Hematopoietic multipotent progenitor cell treated with erythropoietin and hydrocortisone succinate and interleukin-3 and kit ligand, for 17 days (in vitro differentiated cells): ENCODE measurements around the gene PRICKLE1.

Experiments
- DNase-seq: peaks from one replicate; pipeline ENCODE4 v3.0.0-alpha.2; 2015; ENCODE audit warnings: low spot score

The PRICKLE1 gene

GRCh38 chr12:42589465-42590329 lies at the start of gene PRICKLE1:
Gene PRICKLE1 (minus strand): TSS chr12:42589746. CDS start chr12:42472516, 117,230 bp downstream.
- DNase-seq = no peak

DNA sequence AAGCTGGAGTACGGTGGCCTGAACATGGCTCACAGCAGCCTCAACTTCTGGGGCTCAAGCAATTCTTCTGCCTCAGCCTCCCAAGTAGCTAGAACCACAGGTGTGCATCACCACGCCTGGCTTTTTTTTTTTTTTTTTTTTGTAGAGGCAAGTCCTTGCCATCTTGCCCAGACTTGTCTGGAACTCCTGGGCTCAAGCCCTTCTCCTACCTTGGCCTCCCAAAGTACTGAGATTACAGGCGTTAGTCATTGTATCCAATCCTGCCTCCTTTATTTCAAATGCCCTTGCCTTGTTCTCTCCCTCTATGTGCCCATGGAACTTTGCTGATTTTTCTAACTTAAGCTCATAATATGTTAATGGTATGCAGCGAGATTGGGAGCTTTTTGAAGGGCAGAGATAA lies 49.2 kb upstream of the PRICKLE1 start:
- no peak for DNase-seq

DNA sequence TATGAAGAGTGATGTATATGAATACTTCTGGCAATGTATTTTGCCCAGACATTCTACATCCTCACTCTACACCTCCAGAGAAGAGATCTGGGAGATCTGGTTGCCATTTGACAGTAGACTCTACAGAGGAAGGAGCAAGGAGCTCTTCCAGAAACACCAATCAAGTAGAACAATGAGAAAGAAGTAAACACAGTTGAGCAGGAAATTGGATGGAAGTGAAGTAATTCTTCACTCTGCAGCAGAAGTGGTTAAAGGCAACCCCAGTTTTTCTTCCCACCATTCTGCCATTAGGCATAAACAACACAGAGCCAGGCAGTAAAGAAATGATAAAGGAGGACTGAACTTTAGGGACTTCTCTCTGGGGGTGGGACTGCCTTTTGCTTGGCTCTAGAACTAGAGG lies 48.5 kb upstream of the PRICKLE1 start:
- DNase-seq = no peak

GRCh38 chr12:42636993-42637392 lies 47.4 kb upstream of the PRICKLE1 start:
- DNase-seq = no peak

DNA sequence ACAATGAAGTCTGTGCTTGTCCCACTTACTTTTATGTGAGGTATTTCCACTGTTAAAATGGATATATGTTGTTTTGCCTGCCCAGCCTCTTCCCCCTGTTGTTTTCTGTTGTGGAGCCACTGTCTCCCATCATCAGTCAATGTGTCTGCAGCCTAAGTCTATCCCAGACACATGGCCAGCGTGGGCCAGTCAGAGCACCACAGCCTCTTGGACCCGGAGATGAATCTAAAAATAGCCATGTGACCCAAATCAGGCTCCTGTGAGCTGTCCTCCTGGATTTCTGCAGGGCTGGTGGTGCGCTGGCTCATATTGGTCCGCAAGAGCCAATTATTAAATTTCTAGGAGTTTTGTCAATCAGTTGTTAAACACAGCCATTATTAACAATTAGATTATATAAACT lies 44.0 kb upstream of the PRICKLE1 start:
- no peak for DNase-seq

DNA sequence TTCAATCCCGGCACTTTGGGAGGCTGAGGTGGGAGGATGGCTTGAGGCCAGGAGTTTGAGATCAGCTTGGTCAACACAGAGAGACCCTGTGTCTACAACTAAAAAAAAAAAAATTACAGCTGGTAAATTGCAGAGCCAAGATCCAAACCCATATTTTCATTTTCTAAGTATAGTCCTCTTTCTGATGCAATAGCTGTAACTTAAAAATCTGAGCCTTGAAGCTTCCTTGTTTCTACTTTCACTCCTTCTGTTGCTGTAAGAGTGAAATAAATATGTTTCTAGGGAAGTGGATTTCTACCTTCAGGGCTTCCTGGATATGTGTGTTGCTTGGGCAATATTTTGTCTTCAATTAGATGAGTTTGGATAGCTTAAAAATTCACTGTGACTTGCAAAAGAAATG lies 42.0 kb upstream of the PRICKLE1 start:
- DNase-seq = no peak

DNA sequence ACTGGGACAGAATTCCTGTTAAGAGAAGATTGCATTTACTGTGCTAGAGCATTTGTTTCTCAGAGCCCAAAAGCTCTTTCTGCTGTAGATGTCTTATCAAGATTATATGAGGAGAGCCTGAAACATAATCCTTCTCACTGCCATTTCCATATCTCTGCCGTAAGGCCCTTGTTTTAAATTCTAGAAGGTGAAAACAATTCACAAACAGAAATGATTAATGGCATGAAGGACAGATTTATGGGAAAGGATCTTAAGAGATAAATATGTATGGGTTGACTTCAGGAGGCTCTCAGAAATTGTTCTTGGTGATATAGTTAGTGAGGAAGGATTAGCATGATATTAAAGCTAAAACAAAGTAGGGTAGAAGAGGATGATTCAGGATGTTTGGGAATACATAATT lies 40.8 kb upstream of the PRICKLE1 start:
- no peak for DNase-seq

DNA sequence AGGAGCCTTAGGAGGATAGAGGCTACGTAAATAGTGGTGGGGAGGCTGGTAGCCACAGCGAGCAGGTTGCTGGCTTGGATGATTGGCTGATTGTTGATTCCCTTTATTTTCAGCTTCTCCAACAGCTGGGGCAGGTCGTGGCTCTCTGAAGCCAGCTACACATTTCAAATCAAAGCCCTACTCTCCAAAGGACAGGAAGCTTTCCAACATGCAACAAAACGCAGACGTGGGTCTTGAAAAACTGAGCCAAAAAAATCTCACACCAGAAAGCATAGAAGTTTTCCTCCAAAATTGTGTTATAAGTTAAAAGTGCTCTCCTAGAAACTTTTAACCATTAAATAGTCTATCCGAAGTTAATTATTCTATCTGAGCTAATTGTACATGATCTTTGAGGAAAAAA lies 37.6 kb upstream of the PRICKLE1 start:
- DNase-seq = no peak

- no peak for DNase-seq
These were observed 36.1 kb upstream of the PRICKLE1 start for GRCh38 chr12:42625611-42626010.

- no peak for DNase-seq
These were observed 28.1 kb upstream of the PRICKLE1 start for GRCh38 chr12:42617622-42618021.

DNA sequence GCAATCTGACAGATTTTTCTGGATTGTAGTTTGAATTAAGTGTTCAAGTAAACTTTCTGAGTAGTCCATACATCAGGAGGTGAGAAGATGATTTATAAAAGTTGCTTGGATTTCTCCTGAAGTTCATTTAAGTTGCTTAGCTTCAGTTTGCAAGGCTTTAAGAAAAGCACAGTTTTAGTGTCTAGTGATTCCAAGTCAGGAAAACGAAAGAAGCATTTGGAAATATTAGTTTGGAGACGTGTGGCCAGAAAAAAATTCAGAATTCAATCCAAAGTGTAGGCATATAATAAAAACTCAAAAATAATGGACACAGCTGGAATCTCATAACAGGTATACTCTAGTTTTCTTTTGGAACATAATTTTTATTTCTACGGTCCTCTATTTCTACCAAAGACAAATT lies 25.5 kb upstream of the PRICKLE1 start:
- no peak for DNase-seq

GRCh38 chr12:42612231-42612613 lies 22.7 kb upstream of the PRICKLE1 start:
- DNase-seq = no peak

DNA sequence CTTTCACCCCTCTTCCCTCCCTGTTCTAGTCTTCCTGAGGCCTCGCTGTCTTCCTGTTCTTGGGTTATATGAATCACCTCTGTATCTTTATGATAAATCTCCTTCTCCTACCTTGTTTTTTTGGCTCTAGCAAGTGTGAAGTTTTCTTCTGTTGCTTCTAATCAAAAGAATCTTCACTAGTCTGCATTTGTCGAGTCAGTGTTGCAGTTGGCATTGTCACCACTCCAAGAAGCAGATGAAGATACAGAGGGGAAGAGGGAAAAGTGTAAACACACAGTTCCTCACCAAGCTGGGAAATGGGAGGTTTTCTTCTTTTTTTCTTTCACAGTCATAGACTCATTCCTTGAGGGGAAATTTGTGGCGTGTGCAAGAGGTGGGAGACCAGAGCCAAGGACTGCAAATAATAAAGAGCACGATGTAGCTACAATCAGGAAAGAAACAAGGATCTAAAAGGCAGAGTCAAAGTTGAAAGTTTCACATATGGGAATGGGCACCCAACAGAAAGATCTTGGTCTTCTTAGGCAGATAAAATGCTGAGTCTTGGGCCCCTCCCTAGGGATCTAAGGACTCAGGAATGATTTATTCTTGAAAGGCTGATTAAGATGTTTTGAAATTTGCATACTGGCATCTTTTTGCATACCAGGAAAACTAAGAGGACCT lies 22.2 kb upstream of the PRICKLE1 start:
- no peak for DNase-seq

DNA sequence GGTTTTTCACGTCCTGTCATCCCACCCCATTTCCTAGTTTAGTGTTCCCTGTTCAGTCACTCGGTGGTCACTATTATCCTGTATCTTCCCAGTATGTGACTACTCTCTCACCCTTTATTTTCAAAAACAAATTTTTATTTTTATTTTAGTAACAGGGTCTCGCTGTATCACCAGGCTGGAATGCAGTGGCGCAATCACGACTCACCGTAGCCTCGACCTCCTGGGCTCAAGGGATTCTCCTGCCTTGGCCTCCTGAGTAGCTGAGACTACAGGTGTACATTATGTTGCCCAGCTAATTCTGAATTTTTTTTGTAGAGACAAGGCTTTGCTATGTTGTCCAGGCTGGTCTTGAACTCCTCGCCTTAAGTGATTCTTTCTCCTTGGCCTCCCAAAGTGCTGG lies 20.1 kb upstream of the PRICKLE1 start:
- DNase-seq = no peak

GRCh38 chr12:42608196-42608825 lies 18.8 kb upstream of the PRICKLE1 start:
- DNase-seq = no peak

GRCh38 chr12:42607584-42608058 lies 18.1 kb upstream of the PRICKLE1 start:
- DNase-seq = no peak

- DNase-seq = no peak
These were observed 16.9 kb upstream of the PRICKLE1 start for GRCh38 chr12:42606471-42606870.

DNA sequence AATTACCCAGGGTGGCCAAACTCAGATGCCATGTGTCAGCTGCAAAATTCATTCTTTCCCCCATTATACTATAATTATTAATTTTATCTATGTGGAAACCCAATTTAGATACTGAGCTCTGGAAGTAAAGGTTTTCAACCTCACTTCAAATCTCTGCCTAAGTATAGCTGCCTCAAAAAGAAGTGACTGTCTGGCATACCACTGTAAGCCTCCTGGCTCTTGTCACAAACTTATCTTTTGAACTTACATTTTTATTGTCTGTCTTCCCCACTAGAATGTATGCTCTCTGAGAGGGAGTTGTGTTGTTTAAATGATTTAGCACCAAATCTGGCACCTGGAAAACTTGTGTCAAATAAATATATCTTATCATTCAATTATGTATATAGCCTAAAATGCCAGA lies 16.1 kb upstream of the PRICKLE1 start:
- DNase-seq = no peak

GRCh38 chr12:42603246-42603990 lies 13.9 kb upstream of the PRICKLE1 start:
- no peak for DNase-seq

- DNase-seq = no peak
These were observed 4.3 kb upstream of the PRICKLE1 start for GRCh38 chr12:42593874-42594273.

DNA sequence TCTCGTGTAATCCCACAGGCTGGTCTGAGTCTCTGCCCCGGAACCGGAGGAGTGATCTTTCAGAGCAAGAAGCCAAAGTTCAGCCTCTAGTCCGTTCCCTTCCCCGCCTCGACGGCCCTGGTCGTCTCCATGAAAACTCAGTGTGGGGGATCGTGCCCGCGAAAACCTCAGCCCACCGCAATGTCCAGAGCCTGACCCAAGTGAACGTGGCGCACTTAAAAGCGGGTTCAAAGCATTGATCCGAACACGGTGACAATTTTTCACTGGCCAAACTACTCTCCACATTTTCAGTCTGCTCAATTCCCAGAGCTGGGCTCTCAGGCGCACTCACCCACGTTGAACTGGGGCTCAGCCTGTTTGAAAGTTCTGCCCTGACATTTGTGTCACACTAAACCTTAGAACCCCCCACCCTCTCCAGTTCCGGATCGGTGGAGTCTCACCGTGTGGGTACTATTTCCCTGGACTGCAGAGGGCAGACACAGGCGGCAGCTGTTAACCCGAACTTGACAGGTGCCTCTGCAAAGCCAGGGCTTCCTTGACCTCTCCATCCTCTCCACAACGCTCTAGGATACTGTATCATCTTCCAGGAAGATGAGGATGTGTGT lies 886 bp upstream of the PRICKLE1 start:
- DNase-seq = no peak
